ENCODE measurements around the gene SELL.

- TF ChIP-seq CTCF (IDR thresholded peaks at IDR 0.05; ENCODE audit: control extremely low read depth in 1 of 3, insufficient read depth in 1 of 3, low read depth in 1 of 3, low read length in 3 of 3) = no peak
- no peak for TF ChIP-seq CBX5 (IDR thresholded peaks at IDR 0.05; ENCODE audit: low read depth, low read length)
- TF ChIP-seq, protein P1, sequence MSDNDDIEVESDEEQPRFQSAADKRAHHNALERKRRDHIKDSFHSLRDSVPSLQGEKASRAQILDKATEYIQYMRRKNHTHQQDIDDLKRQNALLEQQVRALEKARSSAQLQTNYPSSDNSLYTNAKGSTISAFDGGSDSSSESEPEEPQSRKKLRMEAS (IDR thresholded peaks at IDR 0.05) = no peak
- no peak for TF ChIP-seq ASH2L (IDR thresholded peaks at IDR 0.05; ENCODE audit: low read length)
- no peak for TF ChIP-seq RFX5 (IDR thresholded peaks at IDR 0.05; ENCODE audit: borderline replicate concordance, low read depth, low read length)
- no peak for TF ChIP-seq TEAD4 (IDR thresholded peaks at IDR 0.05; ENCODE audit: low read depth, low read length)
- TF ChIP-seq YY1 (IDR thresholded peaks at IDR 0.05; ENCODE audit: low read depth, low read length) = no peak
- no peak for TF ChIP-seq TAF1 (IDR thresholded peaks at IDR 0.05; ENCODE audit: low read depth, low read length)
- no peak for TF ChIP-seq EP300 (IDR thresholded peaks at IDR 0.05; ENCODE audit: borderline replicate concordance in 1 of 2, low read depth in 2 of 2, low read length in 2 of 2)
- TF ChIP-seq EZH2 (IDR thresholded peaks at IDR 0.05; ENCODE audit: low read depth, low read length, severe bottlenecking) = no peak
- TF ChIP-seq RNF2 (IDR thresholded peaks at IDR 0.05; ENCODE audit: borderline replicate concordance, low read depth, low read length, missing control alignments, poor library complexity, severe bottlenecking) = no peak
- no peak for TF ChIP-seq GTF2F1 (IDR thresholded peaks at IDR 0.05; ENCODE audit: borderline replicate concordance, low read depth, low read length)
- no peak for TF ChIP-seq EGR1 (IDR thresholded peaks at IDR 0.05; ENCODE audit: borderline replicate concordance, low read depth, low read length)
Measured at GRCh38 chr1:169670836-169671235, 40.6 kb downstream of the SELL start.

Data from H1 (cell line).